Limb (tissue), 2 donors: ENCODE results near the gene DOCK2.

ENCODE experiments used
- DNase-seq, 2 donors: peaks; one replicate each; pipeline ENCODE4 v3.0.0-alpha.2; 2016; ENCODE audit errors: extremely low spot score in 2 of 2

Gene DOCK2

DNA sequence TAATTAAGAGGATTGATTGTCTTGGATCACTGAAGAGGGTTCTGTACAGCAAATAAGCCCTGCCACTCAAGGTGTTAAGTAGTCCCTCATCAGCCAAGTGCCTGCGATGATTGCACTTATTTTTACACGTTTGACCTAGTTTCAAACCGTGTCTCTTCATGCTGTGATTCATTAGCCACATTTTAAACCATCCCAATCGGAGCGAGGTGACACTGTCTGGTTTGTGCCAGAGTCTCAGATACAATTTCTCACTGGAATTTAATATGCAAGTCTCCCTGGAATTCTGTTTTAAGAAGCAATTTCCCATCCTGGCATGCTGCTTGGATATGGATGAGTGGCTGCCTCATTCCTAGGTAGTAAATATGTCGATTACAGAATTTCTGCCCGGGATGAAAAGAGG, 341.6 kb downstream of the DOCK2 start:
- no peak for DNase-seq

DNA sequence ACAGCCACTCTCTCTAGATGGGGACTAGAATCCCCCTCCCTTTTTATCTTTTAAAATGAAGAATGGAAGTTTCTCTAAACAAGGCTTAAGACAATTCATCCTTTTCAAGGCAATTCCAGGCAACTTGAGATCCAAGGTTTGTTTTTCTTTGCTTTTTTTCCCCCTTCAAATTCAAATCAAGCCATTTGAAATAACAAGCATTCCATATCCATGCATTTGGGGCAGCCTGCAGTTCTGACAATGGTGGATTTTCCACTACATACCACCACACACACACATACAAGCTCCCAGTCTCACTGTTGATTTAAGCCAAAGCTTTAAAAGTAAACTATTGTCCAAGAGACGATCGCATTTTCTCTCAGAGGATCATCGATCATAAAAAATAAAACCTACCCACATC, 342.8 kb downstream of the DOCK2 start:
- no peak for DNase-seq

DNA sequence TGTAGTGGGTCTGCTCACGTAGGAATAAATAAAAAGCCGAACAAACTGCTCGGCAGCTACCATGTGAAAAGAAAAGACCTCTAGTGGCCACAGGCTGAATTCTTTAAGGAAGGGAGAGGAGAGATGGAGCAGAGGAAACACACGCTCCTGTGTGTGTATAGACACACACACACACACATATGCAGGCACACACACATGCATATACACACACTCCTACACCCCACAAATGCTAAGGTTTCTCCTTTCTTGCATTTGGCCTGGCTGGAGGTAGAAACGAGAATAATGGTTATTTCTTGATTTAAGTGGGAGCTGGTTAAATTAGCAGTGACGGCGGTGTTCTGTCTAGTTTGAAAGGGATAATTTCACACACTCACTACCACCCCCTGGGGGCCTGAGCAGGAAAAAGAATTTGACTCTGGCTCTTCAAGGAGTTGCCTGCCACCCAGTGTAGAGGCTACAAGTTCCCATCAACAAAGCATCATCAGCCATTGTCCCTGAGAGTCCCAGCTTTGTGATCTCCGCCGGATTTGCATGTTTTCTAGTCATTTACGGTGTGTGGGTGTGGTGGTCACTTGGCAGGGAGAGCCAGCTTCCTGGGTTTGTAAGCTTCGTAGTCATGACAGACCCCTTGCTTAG, 343.5 kb downstream of the DOCK2 start, which contains the start of gene INSYN2B:
TSS of gene INSYN2B (minus strand) at position 78 of the 636 bp plus-strand sequence. CDS start 96,597 bp downstream, outside the sequence.
- DNase-seq: peak; percentile 78 to 86

DNA sequence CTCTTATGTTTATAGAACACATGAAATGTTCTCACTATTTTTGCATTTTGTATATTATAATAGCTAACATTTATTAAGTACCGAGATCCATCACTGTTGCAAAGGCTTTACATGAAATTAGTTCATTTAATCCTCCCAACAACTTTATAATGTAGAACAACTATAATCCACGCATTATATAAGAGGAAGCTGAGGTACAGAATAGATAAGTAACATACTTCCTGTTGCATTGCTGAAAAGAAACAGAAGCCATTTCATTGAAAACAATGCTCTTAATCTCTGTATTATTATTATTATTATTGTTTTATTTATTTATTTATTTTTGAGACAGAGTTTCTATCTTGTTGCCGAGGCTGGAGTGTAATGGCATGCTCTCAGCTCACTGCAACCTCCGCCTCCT, 351.1 kb downstream of the DOCK2 start:
- no peak for DNase-seq

DNA sequence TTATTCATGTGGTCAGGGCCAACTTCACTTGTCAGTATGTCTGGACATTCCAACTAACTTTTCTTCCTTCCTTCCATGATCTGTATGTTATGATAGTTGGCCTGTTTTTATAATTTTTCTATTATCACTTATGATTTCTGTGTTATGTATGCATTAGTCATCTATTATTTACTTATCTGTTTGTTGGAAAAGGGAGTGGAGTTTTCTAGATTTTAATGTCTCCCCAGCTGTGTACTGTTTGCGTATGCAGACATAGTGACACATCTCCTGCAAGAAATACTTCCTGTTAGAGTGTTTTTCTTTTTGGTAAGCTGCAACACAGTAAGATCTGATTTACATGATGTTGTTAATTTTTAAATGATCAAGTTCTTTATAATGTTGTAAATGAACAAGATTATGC, 351.9 kb downstream of the DOCK2 start:
- no peak for DNase-seq

DNA sequence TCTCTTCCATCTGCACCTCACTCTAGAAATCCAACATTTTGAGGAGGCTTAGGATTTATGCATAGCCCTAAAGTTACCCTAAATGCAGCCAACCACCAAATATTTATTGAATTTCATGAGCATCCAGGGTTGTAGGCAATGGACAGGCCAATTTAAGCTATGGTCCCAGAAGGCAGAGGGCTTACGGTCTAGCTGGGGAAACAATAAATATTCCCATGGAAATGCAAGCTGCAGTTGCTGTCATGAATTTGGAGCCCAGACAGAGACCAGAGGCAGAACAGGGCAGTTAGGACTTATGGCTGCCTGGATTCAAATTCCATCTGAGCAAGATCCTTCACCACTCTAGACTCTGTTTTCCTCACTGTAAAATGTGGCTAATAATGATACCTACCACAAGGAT, 352.3 kb downstream of the DOCK2 start:
- DNase-seq: no peak

DNA sequence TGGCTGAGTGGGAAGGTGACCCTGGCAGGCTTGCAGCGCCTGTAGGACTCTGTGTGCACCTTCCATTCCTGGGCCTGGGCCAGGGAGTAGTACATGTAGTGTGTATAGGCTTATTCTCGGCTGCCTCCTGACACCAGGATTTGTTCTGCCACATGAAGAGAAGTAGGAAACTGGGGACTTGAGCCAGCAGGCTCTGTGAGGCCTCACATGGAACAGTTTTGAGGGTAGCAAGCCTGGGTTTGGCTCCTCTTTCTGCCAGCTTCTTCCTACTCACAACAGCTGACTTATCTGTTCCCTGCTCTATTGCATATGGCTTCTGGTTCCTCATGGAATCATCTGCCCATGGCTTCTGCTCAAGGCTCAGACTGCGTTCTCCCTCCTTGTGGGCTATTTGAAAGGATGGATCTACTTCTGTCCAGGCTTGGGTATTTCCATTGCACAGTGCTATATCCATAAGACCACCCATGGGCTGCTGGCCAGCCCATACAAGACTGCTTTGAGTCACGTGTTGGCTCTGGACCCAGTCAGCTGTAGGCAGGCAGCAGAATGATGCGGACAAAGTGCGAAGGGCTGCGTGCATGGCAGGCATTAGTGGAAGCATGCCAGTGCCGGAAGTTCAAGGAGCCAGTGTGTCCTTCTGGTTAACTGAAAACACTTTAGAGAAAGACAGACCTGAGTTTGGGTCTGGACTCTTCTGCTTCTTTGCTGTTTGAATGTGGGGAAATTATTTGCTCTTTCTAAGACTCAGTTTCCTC, 354.2 kb downstream of the DOCK2 start:
- DNase-seq: no peak

DNA sequence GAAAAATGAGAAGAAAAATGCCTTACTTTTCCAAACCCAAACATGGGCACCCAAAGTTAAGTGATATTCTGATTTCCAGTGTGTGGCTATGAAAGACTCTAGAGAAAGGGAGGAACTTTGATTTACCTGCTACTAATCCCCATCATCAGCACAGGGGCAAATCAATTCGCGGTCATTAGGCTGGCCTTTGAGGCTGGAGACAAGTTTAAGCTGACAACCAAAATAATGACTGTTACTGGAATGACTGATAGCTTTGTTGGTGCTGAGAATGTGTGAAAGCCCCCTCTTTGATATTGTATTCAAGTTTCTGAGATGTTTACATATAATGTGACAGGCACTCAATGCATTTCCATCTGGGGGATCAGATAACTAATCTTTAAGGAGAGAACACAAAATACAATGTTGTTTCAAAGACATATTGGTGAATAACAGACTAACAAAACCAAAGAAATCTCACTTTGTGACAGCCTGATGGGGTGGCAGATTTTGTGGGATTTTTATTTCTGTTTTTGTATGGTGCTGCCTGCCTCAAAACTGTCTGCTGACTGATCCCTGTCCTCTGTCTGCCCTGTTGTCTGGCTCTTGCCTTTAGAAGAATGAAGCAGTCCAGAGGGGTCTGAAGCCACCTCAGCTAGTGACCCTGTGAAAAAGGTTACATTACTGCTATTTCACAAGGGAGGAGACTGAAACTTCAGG, 355.9 kb downstream of the DOCK2 start:
- no peak for DNase-seq

DNA sequence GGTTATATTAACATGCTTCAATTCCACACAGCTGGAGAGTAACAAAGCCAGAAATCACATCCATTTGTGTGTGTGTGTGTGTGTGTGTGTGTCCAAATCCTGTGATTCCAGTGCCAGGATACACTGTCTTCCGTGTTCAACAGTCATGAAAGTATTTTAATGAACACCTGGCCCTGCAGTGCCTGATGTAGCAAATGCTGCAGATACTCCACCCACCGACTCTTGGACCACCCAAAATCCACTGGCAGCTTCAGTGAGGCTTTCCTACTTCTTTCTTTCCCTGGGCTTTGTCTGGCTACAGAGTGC, 356.4 kb downstream of the DOCK2 start:
- peak in 1 of 2 donors; percentile 31 for DNase-seq

DNA sequence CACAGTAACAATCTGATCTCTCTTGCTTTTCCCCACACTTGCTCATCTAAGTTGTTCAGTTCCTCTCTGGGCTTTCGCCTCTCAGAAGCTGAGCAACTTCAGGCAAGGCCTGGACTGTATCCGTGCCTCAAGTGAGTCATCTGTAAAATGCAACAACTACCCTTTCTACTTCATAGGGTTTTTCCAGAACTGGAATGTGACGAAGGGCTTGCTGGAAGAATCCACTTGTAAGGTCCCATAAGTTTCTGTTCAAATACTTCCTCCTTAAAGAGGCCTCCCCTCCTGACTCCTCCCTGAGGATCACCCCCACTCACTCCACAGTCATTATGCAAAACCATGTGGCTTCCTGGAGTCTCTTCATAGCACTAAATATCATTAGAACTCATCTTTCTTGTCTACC, 360.7 kb downstream of the DOCK2 start:
- no peak for DNase-seq

DNA sequence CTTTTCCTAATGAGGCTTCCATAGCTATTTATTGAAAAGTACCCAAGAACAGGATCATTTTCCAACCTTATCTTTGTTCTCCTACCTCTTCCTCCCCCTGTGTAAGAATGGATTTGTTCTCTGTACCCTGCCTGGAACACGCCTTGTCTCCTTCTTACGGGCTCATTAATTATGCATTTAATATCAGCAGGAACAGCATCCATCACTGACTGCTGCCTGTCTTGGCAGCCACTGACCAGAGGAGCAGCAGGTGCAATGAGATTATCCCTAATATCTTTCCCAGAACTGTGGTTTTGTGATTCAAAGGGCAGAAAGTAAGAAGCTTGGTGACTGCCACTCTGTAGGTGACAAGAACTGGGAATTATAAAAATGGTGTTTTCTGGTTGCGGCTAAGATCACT, 362.5 kb downstream of the DOCK2 start:
- DNase-seq: no peak

DNA sequence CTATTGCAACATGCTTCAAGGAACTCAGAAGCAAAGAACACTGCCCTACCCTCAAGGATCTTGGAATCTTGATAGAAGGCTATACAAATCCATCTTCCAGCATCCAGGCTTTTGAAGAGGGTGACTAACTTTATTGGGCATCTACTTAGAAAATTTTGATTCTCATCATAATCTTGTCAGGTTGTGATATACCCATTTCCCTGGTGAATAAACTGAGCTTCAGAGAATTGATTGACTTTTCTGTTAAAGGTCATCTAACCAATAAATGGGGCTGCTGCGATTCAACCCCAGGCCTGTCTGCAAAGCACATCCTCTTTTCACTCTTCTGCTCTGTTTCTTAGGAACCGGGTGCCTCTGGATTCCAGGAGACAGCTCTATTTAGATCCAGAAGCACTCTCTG, 363.1 kb downstream of the DOCK2 start:
- DNase-seq: no peak

DNA sequence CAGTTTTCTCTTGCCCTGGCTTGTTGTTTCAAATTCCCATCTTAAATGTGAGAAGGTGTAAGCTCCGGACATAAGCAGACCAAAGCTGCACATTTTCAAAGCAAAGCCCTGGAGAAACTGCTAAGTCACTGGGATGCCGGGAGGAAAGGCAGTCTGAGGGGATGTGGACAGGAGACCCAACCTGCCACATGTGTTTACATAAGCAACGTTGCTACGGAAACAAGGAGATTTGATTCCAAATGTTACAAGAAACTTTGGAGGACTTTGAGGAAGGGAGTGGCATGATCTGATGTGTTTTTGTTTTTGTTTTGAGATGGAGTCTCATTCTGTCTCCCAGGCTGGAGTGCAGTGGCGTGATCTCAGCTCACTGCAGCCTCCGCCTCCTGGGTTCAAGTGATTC, 368.9 kb downstream of the DOCK2 start:
- peak in 1 of 2 donors; percentile 21 for DNase-seq

DNA sequence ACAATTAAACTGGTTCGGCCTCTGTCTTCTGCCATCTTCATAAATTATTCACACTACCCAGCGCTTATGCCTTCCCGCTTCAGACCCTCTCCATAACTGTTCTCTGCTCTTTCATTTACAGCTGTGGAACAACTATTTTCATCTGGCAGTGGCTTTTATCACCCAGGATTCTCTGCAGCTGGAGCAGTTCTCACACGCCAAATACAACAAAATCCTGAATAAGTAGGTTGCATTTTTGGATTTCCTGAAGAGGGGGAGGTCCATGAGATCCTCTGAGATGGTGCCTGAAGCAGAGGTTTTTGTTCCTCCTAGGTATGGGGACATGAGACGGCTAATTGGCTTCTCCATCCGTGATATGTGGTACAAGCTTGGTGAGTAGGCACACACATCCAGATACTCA, 371.3 kb downstream of the DOCK2 start:
- no peak for DNase-seq

DNA sequence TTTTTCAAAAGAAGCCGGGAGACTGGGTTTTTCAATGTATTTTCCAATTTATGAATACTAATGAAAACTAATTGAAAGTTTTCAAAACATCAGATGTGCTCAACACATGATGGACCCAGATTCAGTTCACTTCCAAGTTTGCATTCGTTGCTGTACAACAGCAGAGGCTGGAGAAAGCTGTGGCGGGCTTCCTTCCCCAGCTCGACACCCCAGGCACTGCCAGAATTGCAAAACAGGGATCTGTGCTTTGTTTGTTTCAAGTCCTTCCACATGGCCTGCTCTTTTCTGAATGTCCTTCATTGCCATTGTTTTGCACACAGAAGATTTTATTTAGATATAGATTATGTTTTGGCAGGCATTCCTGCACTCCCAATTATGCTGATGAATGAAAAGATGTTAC, 373.5 kb downstream of the DOCK2 start:
- no peak for DNase-seq

DNA sequence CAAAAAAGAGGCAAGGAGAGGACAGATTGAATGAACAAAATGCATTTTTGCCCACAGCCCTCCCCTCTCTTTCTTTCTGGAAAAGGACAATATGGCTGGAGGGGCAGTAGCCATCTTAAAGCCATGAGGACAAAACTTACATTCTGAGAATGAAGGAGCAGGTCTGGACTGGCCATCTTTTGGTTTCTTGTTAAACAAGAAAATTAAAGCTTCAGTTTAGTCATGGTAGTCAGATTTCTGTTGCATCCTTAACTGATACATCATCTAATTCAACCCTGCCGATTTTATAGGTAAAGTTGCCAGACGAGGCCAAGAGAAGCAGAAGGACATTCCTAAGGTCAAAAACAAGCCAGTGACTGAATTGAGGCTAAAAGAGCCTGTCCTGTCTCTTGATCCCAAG, 374.7 kb downstream of the DOCK2 start:
- no peak for DNase-seq

DNA sequence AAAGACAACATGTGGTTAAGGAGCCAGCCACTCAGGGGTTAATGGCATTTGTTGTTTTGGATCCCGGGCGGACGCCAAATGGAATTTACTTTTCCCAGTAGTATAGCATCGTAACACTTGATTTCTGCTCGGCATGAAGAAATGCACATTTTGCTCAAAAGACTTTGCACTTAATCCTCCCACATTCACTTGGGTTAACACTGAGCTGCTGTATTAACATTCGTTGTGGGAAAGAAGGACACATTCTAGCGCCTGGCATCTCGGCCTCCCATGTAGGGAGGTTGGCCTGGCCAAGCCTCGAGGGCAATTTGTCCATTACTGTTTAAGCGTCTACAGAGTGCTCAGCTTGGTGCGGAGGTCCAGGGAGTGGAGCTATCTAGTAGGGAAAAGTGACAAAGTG, 375.5 kb downstream of the DOCK2 start:
- no peak for DNase-seq

DNA sequence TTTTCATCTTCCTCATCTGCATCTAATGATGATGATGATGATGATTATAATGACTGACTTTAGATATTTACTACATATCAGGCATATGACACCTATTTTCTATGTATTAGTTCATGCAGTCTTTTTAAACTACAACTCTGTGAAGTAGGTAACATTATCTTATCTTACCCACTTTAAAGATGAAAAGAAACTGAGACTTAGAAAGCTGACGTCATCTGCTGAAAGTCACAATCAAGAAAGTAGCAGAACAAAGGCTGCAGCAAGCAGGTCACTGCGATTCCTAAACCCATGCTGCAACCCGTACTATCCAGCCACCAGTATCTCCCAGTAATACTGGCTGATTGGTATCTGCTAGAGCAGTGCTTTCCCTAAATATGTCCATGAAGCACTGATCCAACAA, 383.3 kb downstream of the DOCK2 start:
- no peak for DNase-seq

DNA sequence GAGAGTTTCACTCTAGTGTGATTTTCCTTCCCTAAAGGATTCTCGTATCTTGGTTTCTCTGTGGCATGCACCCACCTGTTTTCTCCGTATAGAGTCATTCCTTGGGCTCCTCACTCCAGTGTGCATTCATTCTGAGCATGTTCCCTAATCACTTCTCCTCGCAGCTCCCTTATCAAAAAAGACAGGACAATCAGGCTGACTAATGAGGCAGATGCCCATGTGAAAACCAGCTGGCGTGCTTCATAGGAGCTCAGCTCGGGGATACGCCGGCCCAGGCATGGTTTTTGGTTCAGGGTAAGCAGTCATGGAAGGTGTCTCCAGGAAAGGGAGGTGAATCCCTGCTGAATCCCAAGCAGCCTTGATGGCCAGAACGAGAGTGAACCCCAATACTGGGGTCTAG, 384.4 kb downstream of the DOCK2 start:
- DNase-seq: no peak

DNA sequence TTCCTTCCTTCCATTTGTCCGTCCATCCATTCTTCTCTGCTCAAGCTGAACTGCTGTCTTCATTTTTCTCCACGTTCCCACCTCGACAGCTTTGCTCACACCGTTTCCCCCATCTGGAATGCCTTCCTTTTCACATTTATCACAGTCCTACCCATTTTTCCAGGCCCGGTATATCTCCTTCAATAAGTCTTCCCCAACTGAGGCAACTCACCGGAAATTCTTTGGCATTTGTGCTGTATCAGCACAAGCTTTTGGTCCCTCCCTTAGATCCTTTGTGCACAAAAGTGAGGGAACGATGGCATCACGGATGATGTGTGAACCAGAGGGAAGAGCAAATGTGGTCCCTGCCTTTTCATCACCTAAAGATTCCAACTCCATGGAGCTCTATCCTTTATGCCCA, 388.8 kb downstream of the DOCK2 start:
- no peak for DNase-seq

DNA sequence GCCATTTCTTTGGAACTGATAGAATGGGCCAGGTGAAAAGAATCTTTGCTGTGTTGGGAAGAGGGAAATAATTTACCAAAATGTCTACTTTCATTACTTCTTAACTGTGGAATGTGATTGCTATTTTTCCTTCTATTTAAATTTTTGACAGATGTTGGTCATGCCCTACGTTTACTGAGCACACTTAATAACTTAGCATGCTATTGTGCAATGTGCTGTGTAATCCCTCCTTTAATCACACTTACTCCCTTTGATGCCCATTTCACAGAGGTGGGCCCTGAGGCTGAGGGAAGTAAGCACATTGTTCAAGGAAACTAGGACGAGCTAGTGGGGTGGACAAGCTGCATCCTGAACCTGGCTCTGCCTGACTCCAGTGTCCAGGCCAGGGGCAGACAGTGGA, 391.0 kb downstream of the DOCK2 start:
- DNase-seq: no peak

DNA sequence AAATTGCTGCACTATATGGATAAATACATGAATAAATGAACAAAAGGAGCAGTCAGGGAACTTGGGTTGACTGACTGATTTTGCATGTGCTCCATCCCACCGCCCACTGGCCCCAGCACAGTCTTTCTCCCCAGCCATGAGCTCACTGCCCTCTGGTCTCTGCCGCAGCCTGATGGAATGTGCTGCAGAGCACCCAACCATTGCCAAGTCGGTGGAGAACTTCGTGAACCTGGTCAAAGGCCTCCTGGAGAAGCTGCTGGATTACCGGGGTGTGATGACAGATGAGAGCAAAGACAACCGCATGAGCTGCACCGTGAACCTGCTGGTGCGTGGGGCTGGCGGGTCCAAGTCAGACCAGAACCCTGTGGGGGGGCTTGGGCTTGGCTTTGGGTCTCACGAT, 397.2 kb downstream of the DOCK2 start:
- no peak for DNase-seq

DNA sequence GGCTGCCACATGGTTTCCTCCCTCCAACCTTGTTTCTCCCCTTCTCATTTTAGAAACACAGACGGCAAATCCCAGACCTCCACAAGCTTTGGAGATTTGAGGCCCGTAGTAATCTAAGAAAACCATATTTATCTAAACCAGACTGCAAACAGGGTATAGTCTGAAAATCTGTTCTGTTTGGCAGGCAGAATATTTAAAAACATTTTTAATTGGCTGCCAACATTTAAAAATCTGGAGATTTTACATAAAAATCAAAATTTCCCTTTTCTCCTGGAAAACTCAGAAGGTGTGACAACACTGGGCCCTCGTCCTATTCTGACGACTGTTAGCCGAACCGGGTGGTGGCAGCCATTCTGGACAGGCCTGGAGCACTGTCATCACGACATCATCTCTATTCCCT, 401.2 kb downstream of the DOCK2 start:
- no peak for DNase-seq
